ENCODE results near the gene TMEM119.
A peak's percentile ranks its signal among the peaks of the same experiment; 100 is the strongest.
"Not testable (repeated sequence)": the region's sequence is repeated elsewhere in the genome, so short reads cannot be mapped to it uniquely, and the experiment has no call there.

The TMEM119 gene

DNA sequence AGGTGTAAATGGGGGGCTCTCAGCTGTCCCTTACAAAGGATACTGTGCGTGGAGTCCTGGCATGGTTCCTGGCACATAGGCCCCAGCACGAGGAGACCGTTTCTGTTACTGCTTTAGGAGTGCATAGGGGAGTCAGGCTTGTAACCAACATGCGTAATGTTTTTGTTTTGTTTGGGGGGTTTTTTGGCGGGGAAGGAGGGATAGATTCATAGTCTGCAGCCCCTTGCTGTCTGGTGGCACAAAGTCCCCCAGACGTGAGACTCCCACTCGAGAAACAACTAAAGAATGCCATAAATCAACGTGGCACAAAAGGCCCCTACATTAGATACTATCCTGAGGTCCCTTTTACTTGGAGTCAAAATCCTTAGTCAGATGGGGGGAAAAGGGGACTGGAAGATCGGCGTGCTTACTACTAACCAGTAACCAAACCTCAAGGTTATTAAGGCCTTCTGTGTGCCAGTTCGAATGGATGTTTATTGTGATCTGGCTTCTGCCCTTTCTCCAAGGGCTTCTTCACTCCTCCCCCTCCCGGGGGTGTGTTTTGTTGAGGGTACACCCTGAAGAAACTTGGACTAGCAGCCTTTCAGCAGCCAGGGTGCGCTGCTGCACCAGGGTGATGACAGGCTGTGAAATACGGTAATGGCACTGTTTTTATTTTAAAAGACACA lies 34.6 kb downstream of the TMEM119 start:
- DNase-seq: peak; percentile 76 to 86

DNA sequence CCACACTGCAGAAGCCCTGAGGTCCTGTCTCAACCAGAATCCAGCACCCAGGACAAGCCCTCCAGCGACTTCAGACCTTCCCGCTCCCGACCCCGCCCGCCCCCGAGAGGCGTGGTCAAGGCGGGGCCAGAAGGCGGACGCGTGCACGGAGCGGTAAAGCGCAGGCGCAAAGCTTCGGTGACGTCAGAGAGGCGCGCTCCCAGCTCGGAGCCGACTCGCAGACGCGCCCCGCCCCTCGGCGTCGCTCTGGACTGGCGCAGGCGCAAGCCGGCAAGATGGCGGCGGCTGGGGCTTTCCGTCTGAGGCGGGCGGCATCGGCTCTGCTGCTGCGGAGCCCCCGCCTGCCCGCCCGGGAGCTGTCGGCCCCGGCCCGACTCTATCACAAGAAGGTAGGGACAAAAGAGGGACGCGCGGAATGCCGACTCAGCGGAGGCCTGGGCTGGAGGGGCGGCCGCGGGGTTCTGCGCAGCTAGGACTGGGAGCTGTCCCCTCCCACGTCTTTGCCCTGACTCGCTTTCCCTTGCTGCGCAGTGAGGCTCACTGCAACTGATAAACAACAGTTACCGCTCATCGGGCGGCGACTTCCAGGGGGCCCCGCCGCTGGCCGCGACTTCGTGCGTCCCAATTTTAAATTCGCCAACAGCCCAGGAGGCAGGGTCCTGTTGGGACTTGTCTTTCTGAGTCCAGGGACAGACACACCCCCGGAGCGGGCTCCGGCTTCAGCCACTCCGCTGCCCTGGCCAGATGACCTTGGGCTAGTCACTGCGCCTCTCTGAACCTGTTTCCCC lies 35.3 kb downstream of the TMEM119 start, which contains the start of gene ISCU:
ISCU (plus strand) TSS at position 249 of the 788 bp plus-strand sequence; CDS start at position 276, 27 bp downstream.
- peak; percentile 98 to 99 for DNase-seq

DNA sequence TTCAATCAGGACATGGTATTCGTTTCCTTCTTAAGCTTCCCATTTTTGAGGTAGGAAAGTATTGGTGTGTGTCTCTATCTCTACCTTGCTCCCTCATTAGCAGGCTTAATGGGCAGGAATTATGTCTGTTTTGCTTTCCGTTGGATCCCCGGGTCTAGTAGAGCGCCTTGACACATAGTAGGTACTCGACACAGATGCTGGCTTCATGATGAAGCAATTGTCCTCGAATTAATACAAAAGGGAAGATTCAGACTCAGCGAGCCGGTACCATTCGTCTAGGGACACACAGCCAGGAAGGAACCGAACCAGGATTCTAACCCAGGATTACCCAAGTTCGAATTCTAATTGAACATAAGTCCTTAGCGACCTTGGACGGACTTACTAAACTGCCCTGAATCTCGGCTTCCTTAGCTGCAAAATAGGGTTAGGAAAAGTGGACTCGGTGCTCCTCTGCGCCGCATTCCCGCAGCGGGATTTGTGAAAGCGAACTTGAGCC lies 36.0 kb downstream of the TMEM119 start:
- DNase-seq: no peak

DNA sequence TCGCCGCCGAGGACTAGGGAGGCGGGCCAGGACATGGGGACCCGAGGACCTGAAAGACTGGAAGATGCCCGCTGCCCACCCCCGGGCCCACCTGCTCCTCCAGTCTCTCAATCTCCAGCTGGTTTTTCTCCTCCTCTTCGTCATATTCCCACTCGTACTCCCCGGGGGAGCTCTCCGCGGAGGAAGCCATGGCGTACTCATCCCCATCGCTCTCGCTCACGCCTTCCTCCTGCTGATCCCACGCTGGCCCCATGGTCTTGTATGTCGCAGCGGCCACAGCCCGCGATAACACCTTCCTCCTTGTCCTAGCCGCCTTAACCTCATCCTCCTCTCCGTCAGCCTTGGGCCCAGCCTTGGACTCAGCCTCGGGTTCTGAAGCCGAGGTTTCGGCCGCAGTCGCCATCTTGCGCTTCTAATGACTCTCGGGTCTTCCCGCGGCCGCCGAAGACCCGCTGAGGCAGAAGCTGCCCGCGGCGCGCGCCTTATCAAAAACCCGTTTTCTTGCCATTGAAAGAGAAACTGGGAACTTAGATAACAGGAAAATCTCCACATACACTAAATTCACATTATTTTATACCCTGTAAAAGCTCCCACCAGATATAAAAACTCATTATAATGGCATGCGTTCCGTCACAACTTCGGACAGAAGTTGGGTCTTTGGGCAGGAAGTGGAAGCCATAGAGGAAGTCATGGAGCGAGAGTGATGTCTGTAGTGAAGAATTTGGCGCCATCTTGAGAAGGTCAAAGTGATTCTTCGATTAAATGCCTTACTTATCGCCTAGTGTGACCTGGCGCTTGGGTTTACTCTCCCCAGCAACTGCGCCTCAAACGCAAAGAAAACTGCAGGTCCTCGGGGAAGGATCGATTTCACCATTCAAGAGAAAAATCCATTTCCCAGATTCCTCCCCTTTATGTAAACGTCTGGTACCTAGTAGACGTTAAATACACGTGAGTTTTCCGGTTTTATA lies 36.8 kb downstream of the TMEM119 start, which contains the start of gene SART3:
SART3 (minus strand) TSS at position 422 of the 968 bp plus-strand sequence; CDS start at position 403, 19 bp downstream.
- DNase-seq: peak; percentile 72 to 77

DNA sequence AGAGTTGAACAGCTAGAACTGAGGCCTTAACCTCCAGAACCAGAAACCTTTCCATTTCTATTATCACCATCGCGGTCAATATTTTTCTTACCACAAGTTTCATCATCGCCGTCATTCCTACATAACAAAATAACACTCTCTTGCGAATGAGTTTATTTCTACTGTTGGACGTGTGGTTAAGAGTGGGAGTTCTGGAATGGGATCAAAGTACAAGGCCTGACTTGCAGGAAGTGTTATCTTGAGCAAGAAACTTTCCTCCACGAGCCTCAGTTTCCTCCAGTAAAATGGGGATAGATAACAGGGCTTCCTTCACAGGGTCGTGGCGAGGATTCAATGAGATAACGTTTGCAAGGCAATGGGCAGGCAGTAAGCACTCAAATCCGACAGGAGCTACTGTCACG lies 37.6 kb downstream of the TMEM119 start:
- DNase-seq: no peak

DNA sequence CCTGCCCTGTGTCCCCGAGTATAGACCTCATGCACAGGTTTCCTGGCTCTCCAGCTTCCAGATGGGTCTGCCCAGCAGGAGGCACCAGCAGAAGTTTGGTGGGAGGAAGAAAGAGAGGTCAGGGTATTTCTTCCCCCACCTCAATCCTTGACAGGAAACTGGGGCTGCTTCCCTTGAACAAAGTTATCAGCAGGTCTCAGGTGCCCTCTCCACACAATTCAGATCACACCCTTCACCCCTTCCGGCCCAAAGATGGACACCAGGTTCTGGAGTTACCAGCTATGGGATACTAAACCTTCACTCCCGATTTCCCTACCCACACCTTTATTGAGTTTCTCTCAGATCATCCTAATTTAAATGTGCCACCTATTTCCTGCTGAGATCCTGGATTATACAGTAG lies 38.1 kb downstream of the TMEM119 start:
- no peak for DNase-seq

DNA sequence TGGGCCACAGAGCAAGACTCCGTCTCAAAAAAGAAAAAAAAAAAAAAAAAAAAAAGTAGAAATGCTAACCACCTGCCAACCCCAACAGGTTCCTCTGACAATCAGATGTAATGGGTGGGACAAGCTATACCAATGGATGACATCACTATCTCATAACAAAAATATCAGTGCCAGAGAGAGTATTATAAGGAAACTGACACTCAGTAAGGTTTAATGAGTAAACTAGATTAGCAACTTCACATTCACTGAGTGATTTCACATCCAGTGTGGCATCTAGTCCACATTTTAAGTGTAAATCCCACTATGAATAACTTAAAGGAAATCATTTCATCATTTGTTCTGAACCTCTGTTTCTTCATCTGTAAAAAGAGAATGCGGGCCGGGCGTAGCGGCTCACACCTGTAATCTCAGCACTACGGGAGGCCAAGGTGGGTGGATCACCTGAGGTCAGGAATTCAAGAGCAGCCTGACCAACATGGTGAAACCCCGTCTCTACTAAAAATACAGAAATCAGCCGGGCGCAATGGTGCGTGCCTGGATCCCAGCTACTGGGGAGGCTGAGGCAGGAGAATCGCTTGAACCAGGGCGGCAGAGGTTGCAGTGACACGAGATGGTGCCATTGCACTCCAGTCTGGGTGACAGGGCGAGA lies 38.8 kb downstream of the TMEM119 start:
- no peak for DNase-seq

DNA sequence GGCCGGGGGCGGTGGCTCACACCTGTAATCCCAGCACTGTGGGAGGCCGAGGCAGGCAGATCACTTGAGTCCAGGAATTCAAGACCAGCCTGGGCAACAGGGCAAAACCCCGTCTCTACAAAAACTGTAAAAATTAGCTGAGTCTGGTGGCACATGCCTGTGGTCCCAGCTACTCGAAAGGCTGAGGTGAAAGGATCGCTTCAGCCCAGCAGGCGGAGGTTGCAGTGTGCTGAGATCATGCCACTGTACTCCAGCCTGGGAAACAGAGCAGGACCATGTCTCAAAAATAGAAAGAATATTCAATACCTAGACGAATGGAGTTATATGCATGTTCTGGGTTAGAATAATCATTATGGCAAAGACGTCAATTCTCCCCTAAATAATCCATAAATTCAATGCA lies 42.5 kb downstream of the TMEM119 start:
- not testable (repeated sequence) for DNase-seq

DNA sequence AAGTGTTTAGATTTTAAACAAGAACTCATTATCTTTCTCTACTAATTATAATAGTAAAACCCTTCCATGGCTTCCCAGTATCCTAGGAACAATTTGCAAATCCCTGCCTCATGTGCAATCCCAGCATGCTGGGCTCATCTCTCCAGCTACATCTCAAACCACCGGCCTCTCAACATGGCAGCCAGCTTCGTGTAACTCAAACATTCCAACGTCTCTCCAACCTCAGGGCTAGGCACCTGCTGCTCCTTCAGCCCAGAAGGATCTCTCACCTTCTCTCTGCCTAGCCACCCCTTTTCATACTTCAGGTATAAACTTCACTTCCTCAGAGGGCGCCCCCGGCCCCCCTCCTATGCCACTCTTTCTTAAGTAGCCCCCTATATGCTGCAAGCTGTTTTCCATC lies 44.1 kb downstream of the TMEM119 start:
- DNase-seq: no peak

DNA sequence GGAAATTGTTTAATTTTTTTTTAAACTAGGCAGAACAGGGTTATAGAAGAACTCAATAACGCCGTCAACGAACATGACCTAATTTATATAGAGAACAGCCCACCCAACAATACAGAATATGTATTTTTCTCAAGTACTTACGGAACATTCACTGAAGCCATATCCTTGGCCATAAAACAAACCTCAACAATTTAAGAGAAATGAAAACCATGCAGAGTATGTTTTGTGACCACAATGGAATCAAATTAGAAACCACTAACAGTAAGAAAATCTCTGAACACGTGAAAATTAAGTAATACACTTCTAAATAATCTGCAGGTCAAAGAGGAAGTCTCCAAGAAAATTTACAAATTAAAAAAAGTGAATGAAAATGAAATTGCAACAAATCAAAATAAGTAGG lies 46.3 kb downstream of the TMEM119 start:
- no peak for DNase-seq

DNA sequence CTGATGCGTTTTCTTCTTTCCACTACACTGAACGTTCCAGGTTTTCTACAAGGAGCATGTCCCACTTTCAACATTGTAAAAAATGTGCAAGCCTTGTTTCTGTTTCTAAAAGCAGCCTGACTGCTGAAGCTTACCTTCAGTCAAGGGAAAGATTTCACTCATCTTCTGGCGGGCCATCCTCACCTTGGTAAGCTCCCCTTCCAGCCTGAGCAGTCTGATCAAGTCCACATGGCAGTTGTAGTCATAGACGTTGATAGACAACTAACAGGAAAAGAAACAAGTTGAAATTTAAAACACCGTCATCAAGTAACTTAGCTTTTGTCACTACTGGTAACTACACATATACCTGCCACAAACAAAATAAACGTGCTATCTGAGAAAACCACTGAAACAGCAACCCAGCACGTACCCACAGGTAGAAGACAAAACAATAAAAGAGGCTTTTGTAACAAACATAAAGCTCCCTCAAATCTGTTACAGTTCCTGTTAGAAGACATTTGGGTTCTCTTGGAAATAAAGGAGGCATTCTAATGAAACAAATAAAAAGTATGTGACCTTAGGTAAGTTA lies 48.8 kb downstream of the TMEM119 start:
- no peak for DNase-seq

DNA sequence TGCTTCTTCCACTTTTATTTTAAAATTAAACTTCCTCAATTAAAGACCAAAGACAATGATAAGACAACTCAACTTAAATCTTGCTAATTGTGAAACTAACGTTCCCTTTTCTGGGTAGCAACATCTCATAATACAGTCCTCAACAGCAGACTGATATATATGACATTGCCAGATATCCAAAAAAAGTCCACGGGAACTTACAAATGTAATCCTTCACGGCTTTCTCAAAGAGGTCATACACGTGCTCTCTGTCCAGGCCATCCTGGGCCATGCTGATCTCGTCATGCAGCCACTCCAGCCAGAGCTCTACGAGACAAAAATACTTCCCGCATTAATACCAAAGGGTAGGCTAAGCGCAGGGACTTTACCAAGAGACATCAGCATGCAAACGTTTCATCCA lies 50.2 kb downstream of the TMEM119 start:
- DNase-seq: no peak

DNA sequence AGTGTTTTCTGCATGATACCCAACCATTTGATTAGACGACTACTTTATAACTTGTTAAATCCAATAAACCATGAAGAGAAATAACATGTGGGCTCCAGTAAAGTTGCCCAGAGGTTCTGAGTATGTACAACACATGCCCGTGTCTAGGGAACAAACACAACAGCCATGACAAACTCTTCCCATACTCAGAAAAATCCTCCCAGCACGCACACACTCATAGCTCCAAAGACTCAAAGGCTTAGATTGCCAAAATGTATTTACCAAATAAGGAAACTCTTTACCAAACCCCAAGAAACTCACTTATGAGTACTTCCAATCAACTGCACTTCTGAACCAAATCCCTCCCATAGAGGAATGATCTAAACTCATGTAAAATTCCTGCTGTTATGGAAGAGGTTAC lies 54.2 kb downstream of the TMEM119 start:
- DNase-seq: no peak

DNA sequence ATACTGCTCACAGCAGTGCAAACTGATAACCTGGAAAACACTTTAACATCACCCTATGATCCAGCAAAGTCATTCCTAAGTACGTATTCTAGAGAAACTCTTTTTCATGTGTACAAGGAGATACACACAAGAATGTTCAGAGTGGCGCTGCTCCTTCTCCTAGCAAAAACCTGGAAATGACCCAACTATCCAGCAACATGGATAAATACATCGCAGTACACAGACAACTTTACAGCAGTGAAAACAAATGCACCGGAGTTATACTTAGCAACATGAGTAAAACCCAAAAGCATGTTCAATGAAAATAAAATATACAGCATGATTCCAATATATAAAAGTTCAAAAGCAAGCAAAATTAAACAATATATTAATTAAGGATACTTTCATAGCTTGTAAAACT lies 55.6 kb downstream of the TMEM119 start:
- no peak for DNase-seq

Data from stimulated activated CD4-positive, alpha-beta T cell treated with anti-CD3 and anti-CD28 coated beads, Interleukin-4, amount 100 ng/mL, for 4 hours (primary cell).